HepG2 (cell line): ENCODE results near the gene CA11. TPM values are rescaled to one million over a fixed set of nuclear protein-coding genes. Genes with fewer than 3 reads are reported as not detected.

Experiments
- CEBPZ ChIP-seq: IDR thresholded peaks from 2 replicates; pipeline ENCODE4 v1.6.1; 2012; ENCODE audit warnings: low read length, improper control_type of control experiment
- CREB1 ChIP-seq, 2 experiments: fragments of 450-650 bp in 1 of 2; IDR thresholded peaks; 2 replicates each; pipeline ENCODE4 v1.6.1; 2016 to 2017; ENCODE audit warnings: control low read depth in 1 of 2, mild to moderate bottlenecking in 1 of 2, missing compliant biosample characterization in 1 of 2, missing genetic modification characterization in 1 of 2
- FLYWCH1 ChIP-seq: sonication (generic); formaldehyde crosslinking; IDR thresholded peaks from 2 replicates; pipeline ENCODE4 v1.8.1; 2023; ENCODE audit warnings: mild to moderate bottlenecking, missing genetic modification reagents
- KDM2A ChIP-seq: sonication (generic); formaldehyde crosslinking; IDR thresholded peaks from 2 replicates; pipeline ENCODE4 v1.4.0; 2020; ENCODE audit warnings: low read depth, missing genetic modification reagents, borderline replicate concordance
- KLF6 ChIP-seq: IDR thresholded peaks from 2 replicates; pipeline ENCODE4 v1.8.0; 2016; ENCODE audit warnings: missing biosample characterization, missing genetic modification reagents
- MEF2D ChIP-seq: sonication (generic); formaldehyde crosslinking; IDR thresholded peaks from 2 replicates; pipeline ENCODE4 v1.5.1; 2020; ENCODE audit warnings: mild to moderate bottlenecking, missing genetic modification reagents
- MLLT10 ChIP-seq: sonication (generic); formaldehyde crosslinking; IDR thresholded peaks from 2 replicates; pipeline ENCODE4 v1.4.0; 2020; ENCODE audit warnings: missing genetic modification reagents
- RORA ChIP-seq: sonication (generic); formaldehyde crosslinking; IDR thresholded peaks from 2 replicates; pipeline ENCODE4 v1.5.0; 2020; ENCODE audit warnings: mild to moderate bottlenecking, missing genetic modification reagents, moderate library complexity
- SNAPC4 ChIP-seq: sonication (generic); formaldehyde crosslinking; IDR thresholded peaks from 2 replicates; pipeline ENCODE4 v1.4.0; 2020; ENCODE audit warnings: mild to moderate bottlenecking, missing genetic modification reagents
- THAP9 ChIP-seq: sonication (generic); formaldehyde crosslinking; IDR thresholded peaks from 2 replicates; pipeline ENCODE4; 2020; ENCODE audit warnings: missing genetic modification reagents, mild to moderate bottlenecking, borderline replicate concordance
- XRCC5 ChIP-seq: fragments of 200-400 bp; formaldehyde crosslinking; optimal IDR thresholded peaks from 2 replicates; pipeline ENCODE3; 2017; ENCODE audit warnings: mild to moderate bottlenecking, low read length
- ZC3H13 ChIP-seq: sonication (generic); formaldehyde crosslinking; IDR thresholded peaks from 2 replicates; pipeline ENCODE4 v1.8.1; 2023; ENCODE audit warnings: mild to moderate bottlenecking, missing genetic modification reagents, moderate library complexity
- ZNF281 ChIP-seq: sonication (generic); formaldehyde crosslinking; IDR thresholded peaks from 2 replicates; pipeline ENCODE4 v1.4.0; 2020; ENCODE audit warnings: missing genetic modification reagents, borderline replicate concordance
- polyA plus RNA-seq, 8 experiments: library from polyadenylated mRNA; depleted of rRNA in 3 of 8; stranded (reverse) in 7 of 8; unstranded in 1 of 8; fragments of >200 nt; fragmentation: Illumina TruSeq in 4 of 8; extraction: Trizol in 4 of 8; gene quantifications; 2 replicates each; pipeline versions ENCODE4 v1.2.1 to v1.2.3, GENCODE V29; 2011 to 2016; ENCODE audit warnings: low read depth in 4 of 8, missing spikeins in 1 of 8, mixed read lengths in 1 of 8; ENCODE audit not compliant: insufficient read depth in 1 of 8
- total RNA-seq, 5 experiments: library from RNA; depleted of rRNA; stranded (reverse); fragments of >200 nt; fragmentation: Illumina TruSeq; extraction: Trizol; gene quantifications; 2 replicates each; pipeline ENCODE4 v1.2.3, GENCODE V29; 2016; ENCODE audit warnings: low read depth in 1 of 5

CA11 gene
- total and polyA plus RNA-seq, 2 of the 13 experiments (the other 11 are each of a cell fraction or from before 2014, with no cell fraction given): 0.41 to 0.58 TPM

GRCh38 chr19:48646001-48646721 is at the start of gene CA11 (continued):
- no peak for TF ChIP-seq MLLT10
- TF ChIP-seq XRCC5: no peak
- TF ChIP-seq KLF6 (CRISPR knock-in tag): 0 out of 2 replicates have a peak, but pooled peaks have one; percentile 56
- no peak for TF ChIP-seq RORA (CRISPR knock-in tag)
- no peak for TF ChIP-seq MEF2D
- TF ChIP-seq ZC3H13 (CRISPR knock-in tag): 0 out of 2 replicates have a peak, but pooled peaks have one; percentile 14
- TF ChIP-seq ZNF281 (CRISPR knock-in tag): no peak; the same call in 1 of the 2 replicates
- no peak for TF ChIP-seq FLYWCH1 (CRISPR knock-in tag)
- no peak for TF ChIP-seq SNAPC4 (CRISPR knock-in tag)
- peak; percentile 32; the same call in 1 of the 2 replicates for TF ChIP-seq THAP9
- TF ChIP-seq CEBPZ: no peak
- no peak for TF ChIP-seq CREB1 (IDR thresholded peaks at IDR 0.05)
- TF ChIP-seq CREB1 (CRISPR knock-in tag; IDR thresholded peaks at IDR 0.05): no peak
- TF ChIP-seq KDM2A (CRISPR knock-in tag): peak; percentile 70; the same call in 1 of the 2 replicates
